Gastrocnemius medialis (tissue), 4 donors: Measurements from ENCODE around the gene ANKS1B.

Experiments used
- POLR2A ChIP-seq, 2 donors: fragments of 450-650 bp; IDR thresholded peaks; one replicate each; pipeline ENCODE4 v1.6.1; 2017; ENCODE audit warnings: antibody characterized with exemption in 2 of 2, mild to moderate bottlenecking in 2 of 2, moderate library complexity in 2 of 2
- TF ChIP-seq, protein P1 (sequence below), 5 experiments: fragments of 450-650 bp in 3 of 5; fragments of 200-600 bp in 2 of 5; sonication (generic) in 2 of 5; IDR thresholded peaks in 4 of 5; conservative IDR thresholded peaks in 1 of 5; 1 replicate in 4 of 5; 2 replicates in 1 of 5; pipeline ENCODE4 v1.5.1; 2016 to 2019; ENCODE audit warnings: antibody characterized with exemption in 5 of 5, mild to moderate bottlenecking in 3 of 5, moderate library complexity in 3 of 5

DNA sequence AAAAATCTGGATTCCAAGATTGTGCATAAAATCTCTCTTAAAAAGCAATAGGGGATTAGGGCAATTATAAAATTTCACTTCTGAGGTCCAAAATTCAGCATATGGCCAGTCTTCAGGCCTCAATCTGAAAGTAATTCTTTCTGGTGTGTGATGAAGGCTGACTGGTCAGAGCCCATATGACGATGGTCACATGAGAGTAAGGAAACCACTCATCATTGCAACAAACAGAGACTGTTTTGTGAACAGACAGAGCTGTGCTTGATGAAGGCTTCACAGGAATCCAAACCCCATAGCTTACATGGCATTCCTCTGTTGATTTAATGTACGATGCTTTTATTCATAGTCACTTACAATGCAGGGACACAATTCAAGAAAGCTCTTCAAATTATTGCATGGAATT lies 1101.5 kb downstream of the ANKS1B start:
- TF ChIP-seq, protein P1, sequence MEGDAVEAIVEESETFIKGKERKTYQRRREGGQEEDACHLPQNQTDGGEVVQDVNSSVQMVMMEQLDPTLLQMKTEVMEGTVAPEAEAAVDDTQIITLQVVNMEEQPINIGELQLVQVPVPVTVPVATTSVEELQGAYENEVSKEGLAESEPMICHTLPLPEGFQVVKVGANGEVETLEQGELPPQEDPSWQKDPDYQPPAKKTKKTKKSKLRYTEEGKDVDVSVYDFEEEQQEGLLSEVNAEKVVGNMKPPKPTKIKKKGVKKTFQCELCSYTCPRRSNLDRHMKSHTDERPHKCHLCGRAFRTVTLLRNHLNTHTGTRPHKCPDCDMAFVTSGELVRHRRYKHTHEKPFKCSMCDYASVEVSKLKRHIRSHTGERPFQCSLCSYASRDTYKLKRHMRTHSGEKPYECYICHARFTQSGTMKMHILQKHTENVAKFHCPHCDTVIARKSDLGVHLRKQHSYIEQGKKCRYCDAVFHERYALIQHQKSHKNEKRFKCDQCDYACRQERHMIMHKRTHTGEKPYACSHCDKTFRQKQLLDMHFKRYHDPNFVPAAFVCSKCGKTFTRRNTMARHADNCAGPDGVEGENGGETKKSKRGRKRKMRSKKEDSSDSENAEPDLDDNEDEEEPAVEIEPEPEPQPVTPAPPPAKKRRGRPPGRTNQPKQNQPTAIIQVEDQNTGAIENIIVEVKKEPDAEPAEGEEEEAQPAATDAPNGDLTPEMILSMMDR (IDR thresholded peaks at IDR 0.05 in 4 of 5, conservative IDR thresholded peaks at IDR 0.05 in 1 of 5): no peak
- TF ChIP-seq POLR2A (IDR thresholded peaks at IDR 0.05): no peak
